ENCODE data around the gene DTNA. TPM values are rescaled to one million over a fixed set of nuclear protein-coding genes. Genes with fewer than 3 reads are reported as not detected.

The DTNA gene
- polyA plus RNA-seq, 1 donor (not counting 4 experiments of a cell fraction or from before 2014, with no cell fraction given): 0.81 TPM

GRCh38 chr18:34767601-34768027 lies 57.5 kb downstream of the DTNA start:
- H3K4me2 ChIP-seq (ENCODE audit: control insufficient read depth, extremely low read depth, insufficient read depth, low read depth, low read length): peak overlapping the region; percentile 58
- H3K27me3 ChIP-seq (ENCODE audit: control insufficient read depth, extremely low read depth, insufficient read depth, low read length): no peaks in the 10 kb centered on the region
- no peaks in the 10 kb centered on the region for H3K79me2 ChIP-seq (ENCODE audit: control insufficient read depth, insufficient read depth, low read length)
- H3K4me1 ChIP-seq (ENCODE audit: control insufficient read depth, extremely low read depth, insufficient read depth, low read length): peaks cover 13% of the 10 kb centered on the region
- H3K4me3 ChIP-seq (ENCODE audit: control insufficient read depth in 2 of 3, extremely low read depth in 1 of 3, insufficient read depth in 2 of 3, low read depth in 1 of 3, low read length in 3 of 3): no peak overlapping the region
- FAIRE-seq (peak; percentile 26), DNase-seq (ENCODE audit: low read depth, low spot score) (peak; percentile 73)
- no peaks in the 10 kb centered on the region for H3K36me3 ChIP-seq (ENCODE audit: control insufficient read depth in 2 of 2, extremely low read depth in 1 of 2, insufficient read depth in 2 of 2, low read length in 2 of 2)
- TF ChIP-seq CTCF (optimal IDR thresholded peaks at IDR 0.05 in 1 of 3, IDR thresholded peaks at IDR 0.05 in 1 of 3, conservative IDR thresholded peaks at IDR 0.05 in 1 of 3; ENCODE audit: extremely low read depth in 1 of 3, insufficient read depth in 2 of 3, low read length in 3 of 3) (no peak), EZH2 (IDR thresholded peaks at IDR 0.05; ENCODE audit: low read length) (no peak)
- H4K20me1 ChIP-seq (ENCODE audit: control insufficient read depth, extremely low read depth, insufficient read depth, low read length): no peaks in the 10 kb centered on the region
- dilution Hi-C loops (cut with MboI; ENCODE audit: extremely low pct_ligation_motif_present, low sequenced_read_pairs): no loop called here
- H3K9ac ChIP-seq (ENCODE audit: control insufficient read depth, extremely low read depth, insufficient read depth, low read length): no peak overlapping the region
- H2AFZ ChIP-seq (ENCODE audit: control insufficient read depth, low read length): peak overlapping the region; percentile 56
- peak overlapping the region; percentile 56 for H3K27ac ChIP-seq (ENCODE audit: control insufficient read depth, insufficient read depth, low read length)
- H3K9me3 ChIP-seq (ENCODE audit: control insufficient read depth, low read depth, low read length): no peaks in the 10 kb centered on the region
- no peaks in the 10 kb centered on the region for H3K9me1 ChIP-seq (ENCODE audit: control insufficient read depth, extremely low read depth, insufficient read depth, low read length)

GRCh38 chr18:34771958-34772357 lies 61.9 kb downstream of the DTNA start:
- dilution Hi-C loops (cut with MboI; ENCODE audit: extremely low pct_ligation_motif_present, low sequenced_read_pairs): no loop called here
- no peak overlapping the region for H3K4me2 ChIP-seq (ENCODE audit: control insufficient read depth, extremely low read depth, insufficient read depth, low read depth, low read length)

More at GRCh38 chr18:34771958-34772357, 61.9 kb downstream of the DTNA start:
- H3K9me3 ChIP-seq (ENCODE audit: control insufficient read depth, low read depth, low read length): no peaks in the 10 kb centered on the region
- DNase-seq (ENCODE audit: low read depth, low spot score): no peak
- H3K4me3 ChIP-seq (ENCODE audit: control insufficient read depth in 2 of 3, extremely low read depth in 1 of 3, insufficient read depth in 2 of 3, low read depth in 1 of 3, low read length in 3 of 3): no peak overlapping the region
- H2AFZ ChIP-seq (ENCODE audit: control insufficient read depth, low read length): no peak overlapping the region
- H4K20me1 ChIP-seq (ENCODE audit: control insufficient read depth, extremely low read depth, insufficient read depth, low read length): no peaks in the 10 kb centered on the region
- TF ChIP-seq EZH2 (IDR thresholded peaks at IDR 0.05; ENCODE audit: low read length): no peak
- no peak for TF ChIP-seq CTCF (optimal IDR thresholded peaks at IDR 0.05 in 1 of 3, IDR thresholded peaks at IDR 0.05 in 1 of 3, conservative IDR thresholded peaks at IDR 0.05 in 1 of 3; ENCODE audit: extremely low read depth in 1 of 3, insufficient read depth in 2 of 3, low read length in 3 of 3)
- no peak overlapping the region for H3K9ac ChIP-seq (ENCODE audit: control insufficient read depth, extremely low read depth, insufficient read depth, low read length)
- H3K36me3 ChIP-seq (ENCODE audit: control insufficient read depth in 2 of 2, extremely low read depth in 1 of 2, insufficient read depth in 2 of 2, low read length in 2 of 2): no peaks in the 10 kb centered on the region
- no peaks in the 10 kb centered on the region for H3K27me3 ChIP-seq (ENCODE audit: control insufficient read depth, extremely low read depth, insufficient read depth, low read length)
- peaks cover 18% of the 10 kb centered on the region for H3K4me1 ChIP-seq (ENCODE audit: control insufficient read depth, extremely low read depth, insufficient read depth, low read length)
- no peaks in the 10 kb centered on the region for H3K9me1 ChIP-seq (ENCODE audit: control insufficient read depth, extremely low read depth, insufficient read depth, low read length)
- no peak overlapping the region for H3K27ac ChIP-seq (ENCODE audit: control insufficient read depth, insufficient read depth, low read length)
- FAIRE-seq: no peak
- no peaks in the 10 kb centered on the region for H3K79me2 ChIP-seq (ENCODE audit: control insufficient read depth, insufficient read depth, low read length)
